DMS53 treated with DMSO at 0.1 percent for 48 hours (cell line): ENCODE results near the gene UBE2Z.

Experiments
- DNase-seq: peaks from one replicate; lab custom pipeline; 2025; ENCODE audit not compliant: unreplicated experiment; lab: John Stamatoyannopoulos, UW

UBE2Z gene

GRCh38 chr17:48952904-48953303 is 44.7 kb downstream of the UBE2Z start:
- no peak for DNase-seq

- DNase-seq = no peak
Observed at GRCh38 chr17:48954300-48954755, 46.1 kb downstream of the UBE2Z start.

GRCh38 chr17:48960834-48961515 is 52.8 kb downstream of the UBE2Z start:
- no peak for DNase-seq

GRCh38 chr17:48961516-48962233 is 53.5 kb downstream of the UBE2Z start:
- DNase-seq = no peak

- DNase-seq = no peak
Observed at GRCh38 chr17:48970224-48970623, 62.0 kb downstream of the UBE2Z start.

- no peak for DNase-seq
Observed at GRCh38 chr17:48970865-48971687, 62.9 kb downstream of the UBE2Z start.

- no peak for DNase-seq
Observed at GRCh38 chr17:48972749-48973097, 64.5 kb downstream of the UBE2Z start.

- no peak for DNase-seq
Observed at GRCh38 chr17:48973806-48974205, 65.6 kb downstream of the UBE2Z start.
